Heart left ventricle (tissue), 13 donors: Measurements from ENCODE around the gene CTCFL.

Source experiments
- CTCF ChIP-seq, 12 donors: fragments of 200-600 bp; sonication (generic) in 4 of 12; IDR thresholded peaks; one replicate each; pipeline versions ENCODE4 v1.5.0 to v1.8.0; 2018 to 2022; ENCODE audit warnings: antibody characterized with exemption in 12 of 12, mild to moderate bottlenecking in 5 of 12
- POLR2A ChIP-seq, 2 donors: fragments of 450-650 bp; IDR thresholded peaks; one replicate each; pipeline ENCODE4 v1.6.1; 2017; ENCODE audit warnings: antibody characterized with exemption in 2 of 2, mild to moderate bottlenecking in 2 of 2, moderate library complexity in 2 of 2
- donor health status: ischemic (EF 13 %, LVEDD 7.1; RV severe dilation, severe dysfunction).
- donor health status: DM: no; HTN: yes; CAD: no.
- donor health status: DM: no; HTN: no; CAD: no.
- donor health status: ischemic (EF 25% LVEDD 6.9; RV normal size, moderate dysfunction).
- donor health status: ischemic (EF 25% LVEDD 5.7; RV mildly dilated, moderate dysfunction).
- donor health status: ischemic (EF 35%, LVEDD 5.7; RV mildly dilated, moderate dysfunction).
- donor health status: nonischemic (EF 11% LVEDD 7.7; RV severe dilation, severe dysfunction).
- donor health status: DM: yes; HTN: yes; CAD: no.
- donor health status: PGD.
- donor health status: ischemic (EF 29% LVEDD 5.4; RV normal size, mild dysfunction).
- donor health status: nonischemic (EF 23%, LVEDD 6.1; RV moderate dilation, normal function).

GRCh38 chr20:57483287-57484050 lies 41.5 kb downstream of the CTCFL start:
- no peak for TF ChIP-seq CTCF (IDR thresholded peaks at IDR 0.05)
- no peak for TF ChIP-seq POLR2A (IDR thresholded peaks at IDR 0.05)
